ENCODE data around the gene PTGES2. TPM values are rescaled to one million over a fixed set of nuclear protein-coding genes. Genes with fewer than 3 reads are reported as not detected.
"Not testable (repeated sequence)": the region's sequence is repeated elsewhere in the genome, so short reads cannot be mapped to it uniquely, and the experiment has no call there.

PTGES2 gene
- polyA plus RNA-seq, 1 donor = 44.1 TPM

DNA sequence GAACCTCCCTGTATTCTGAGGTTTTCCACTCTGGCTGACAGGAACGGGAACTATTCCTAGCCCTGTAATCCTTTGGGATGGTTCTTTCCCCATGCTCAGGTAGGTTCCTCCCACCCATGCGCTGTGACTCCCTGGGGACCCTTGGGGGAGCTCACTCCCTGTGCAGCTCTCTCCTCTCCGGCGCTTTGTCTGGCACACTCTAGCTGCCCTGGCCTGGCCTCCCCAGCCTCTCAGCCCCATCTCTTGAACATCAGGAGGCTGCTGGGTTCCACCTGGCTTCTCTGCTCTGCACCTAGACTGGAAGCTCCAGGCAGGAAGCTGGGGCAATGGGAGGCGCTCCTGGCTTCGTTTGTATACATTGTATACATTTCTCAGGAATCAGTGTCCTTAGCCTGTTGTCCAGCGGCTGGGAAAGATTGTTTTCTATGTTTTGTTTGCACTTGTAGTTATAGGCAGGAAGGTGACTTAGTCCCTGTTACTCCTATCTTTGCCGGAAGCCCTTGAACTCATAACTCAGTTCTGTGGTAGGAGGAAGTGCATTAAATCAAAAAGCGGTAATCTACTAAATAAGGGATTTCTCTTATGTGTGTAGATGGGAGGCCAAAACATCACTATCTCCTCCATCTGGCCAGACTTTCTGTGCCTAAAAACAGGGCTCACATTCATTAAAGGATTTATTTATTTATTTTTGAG lies 39.1 kb downstream of the PTGES2 start:
- DNase-seq (ENCODE audit: low read depth) = no peak

DNA sequence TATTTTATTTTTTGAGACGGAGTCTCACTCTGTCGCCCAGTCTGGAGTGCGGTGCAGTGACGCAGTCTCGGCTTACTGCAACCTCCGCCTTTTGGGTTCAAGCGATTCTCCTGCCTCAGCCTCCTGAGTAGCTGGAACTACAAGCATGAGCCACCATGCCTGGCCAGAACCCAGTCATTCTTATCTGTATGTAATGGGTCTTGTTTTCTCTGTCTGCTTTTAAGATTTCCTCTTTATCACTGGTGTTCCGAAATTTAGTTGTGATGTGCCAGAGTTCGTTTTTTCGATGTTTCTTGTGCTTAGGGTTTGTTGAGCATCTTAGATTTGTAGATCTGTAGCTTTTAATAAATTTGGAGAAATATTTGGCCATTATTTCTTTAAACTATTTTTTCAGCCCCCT lies 40.3 kb downstream of the PTGES2 start:
- no peak for DNase-seq (ENCODE audit: low read depth)

- no peak for DNase-seq (ENCODE audit: low read depth)
Measured at GRCh38 chr9:128085943-128086342, 41.6 kb downstream of the PTGES2 start.

- DNase-seq (ENCODE audit: low read depth) = no peak
Measured at GRCh38 chr9:128084746-128085145, 42.8 kb downstream of the PTGES2 start.

GRCh38 chr9:128082151-128082550 lies 45.4 kb downstream of the PTGES2 start:
- no peak for DNase-seq (ENCODE audit: low read depth)

GRCh38 chr9:128081056-128081455 lies 46.5 kb downstream of the PTGES2 start:
- no peak for DNase-seq (ENCODE audit: low read depth)

- DNase-seq (ENCODE audit: low read depth) = no peak
Measured at GRCh38 chr9:128080206-128080605, 47.3 kb downstream of the PTGES2 start.

DNA sequence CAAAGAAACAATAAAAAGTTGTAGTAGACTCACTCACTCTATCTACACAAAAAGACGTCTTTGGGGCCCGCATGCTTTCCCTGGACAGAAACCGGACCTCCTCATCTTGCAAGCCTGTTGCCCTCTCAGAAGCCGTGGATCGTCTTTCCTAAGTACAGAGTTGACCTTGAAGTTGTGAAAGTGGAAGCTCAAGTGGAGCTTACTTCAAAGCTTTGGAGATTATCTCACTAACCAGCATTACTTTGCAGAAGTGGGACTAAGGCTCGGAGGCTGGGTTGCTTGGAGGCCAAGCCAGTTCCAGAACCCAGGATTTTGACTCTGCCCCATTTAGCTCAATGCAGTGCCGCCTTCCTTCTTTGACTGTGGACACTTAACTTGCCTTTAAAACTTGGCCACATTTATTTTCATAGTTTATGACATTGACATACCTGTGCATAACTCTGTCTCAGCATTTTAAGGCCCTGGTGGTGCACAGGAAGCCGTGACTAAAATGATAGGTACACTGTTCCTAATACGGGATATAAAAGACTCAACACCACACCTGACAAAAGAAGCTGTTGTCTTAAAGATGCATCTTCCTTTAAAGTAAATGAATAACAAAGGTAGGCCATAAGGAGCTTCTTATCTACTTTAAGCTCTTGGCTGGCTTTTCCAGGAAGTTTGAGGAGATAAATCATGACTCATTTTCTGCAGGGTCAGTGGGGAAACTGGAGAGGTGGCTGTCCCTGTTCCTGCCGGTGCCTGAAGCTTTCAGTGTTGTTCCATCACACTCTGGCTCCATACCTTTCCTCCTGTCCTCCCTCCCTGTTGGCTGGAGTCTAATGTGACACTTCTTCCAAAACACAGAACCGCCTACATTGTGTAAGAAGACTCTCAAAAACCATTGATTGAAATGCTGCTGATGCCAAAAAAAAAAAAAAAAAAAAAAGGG lies 48.8 kb downstream of the PTGES2 start:
- no peak for DNase-seq (ENCODE audit: low read depth)

DNA sequence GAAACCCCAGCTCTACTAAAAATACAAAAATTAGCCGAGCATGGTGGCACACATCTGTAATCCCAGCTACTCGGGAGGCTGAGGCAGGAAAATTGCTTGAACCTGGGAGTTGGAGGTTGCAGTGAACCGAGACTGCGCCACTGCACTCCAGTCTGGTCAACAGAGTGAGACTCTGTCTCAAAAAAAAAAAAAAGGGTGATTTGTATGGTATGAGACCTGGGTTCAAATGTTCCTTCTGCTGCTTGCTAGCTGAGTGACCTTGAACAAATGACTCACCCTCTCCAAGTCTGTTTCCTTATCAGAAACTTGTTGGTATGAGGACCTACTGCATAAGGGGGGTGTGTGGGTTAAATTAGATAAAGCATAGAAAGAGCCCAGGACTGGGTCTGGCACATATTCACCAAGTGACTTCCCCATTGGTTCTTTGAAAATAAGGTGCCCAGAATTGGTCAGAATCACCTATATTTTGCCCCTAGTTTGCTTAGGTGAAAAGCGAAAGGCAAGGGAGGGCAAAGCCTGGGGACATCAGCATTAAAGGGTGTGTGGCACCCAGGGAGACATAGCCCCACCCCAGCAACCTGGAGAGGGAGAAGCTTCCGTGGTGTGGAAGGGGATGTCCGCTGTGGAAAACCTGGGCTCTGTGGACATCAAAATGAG lies 49.6 kb downstream of the PTGES2 start:
- no peak for DNase-seq (ENCODE audit: low read depth)

GRCh38 chr9:128073253-128073886 lies 54.2 kb downstream of the PTGES2 start:
- no peak for DNase-seq (ENCODE audit: low read depth)

GRCh38 chr9:128072144-128073021 lies 55.1 kb downstream of the PTGES2 start:
- no peak for DNase-seq (ENCODE audit: low read depth)

DNA sequence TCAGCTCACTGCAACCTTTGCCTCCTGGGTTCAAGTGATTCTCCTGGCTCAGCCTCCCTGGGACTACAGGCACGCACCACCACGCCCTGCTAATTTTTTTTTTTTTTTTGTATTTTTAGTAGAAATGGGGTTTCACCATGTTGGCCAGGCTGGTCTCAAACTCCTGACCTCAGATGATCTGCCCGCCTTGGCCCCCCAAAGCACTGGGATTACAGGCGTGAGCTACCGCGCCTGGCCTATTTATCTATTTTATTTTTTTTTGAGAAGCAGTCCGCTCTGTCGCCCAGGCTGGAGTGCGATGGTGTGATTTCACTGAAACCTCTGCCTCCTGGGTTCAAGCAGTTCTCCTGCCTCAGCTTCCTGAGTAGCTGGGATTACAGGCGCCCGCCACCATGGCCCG lies 56.1 kb downstream of the PTGES2 start:
- not testable (repeated sequence) for DNase-seq (ENCODE audit: low read depth)

DNA sequence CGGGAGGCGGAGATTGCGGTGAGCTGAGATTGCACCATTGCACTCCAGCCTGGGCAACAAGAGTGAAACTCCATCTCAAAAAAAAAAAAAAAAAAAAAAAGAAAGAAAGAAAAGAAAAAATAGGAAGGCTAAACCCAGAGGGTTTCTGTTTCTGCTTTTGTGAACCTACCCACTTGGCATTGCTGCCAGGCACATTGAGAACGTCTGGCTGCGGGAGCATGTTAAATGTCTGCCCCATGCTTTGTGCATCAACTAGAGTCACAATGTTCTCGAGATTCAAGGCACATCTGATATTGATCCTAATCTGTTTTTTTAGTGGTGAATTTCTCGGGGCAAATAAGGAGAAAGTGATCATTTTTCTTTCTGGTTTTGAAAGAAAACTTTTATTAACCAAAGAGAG lies 56.7 kb downstream of the PTGES2 start:
- DNase-seq (ENCODE audit: low read depth) = no peak

Other genes with a start within 250 kb of the PTGES2 start
- 53.3 TPM for gene ST6GALNAC6, start 228.1 kb downstream of the PTGES2 start, polyA plus RNA-seq (ENCODE audit: insufficient read length)
- 48.9 TPM for gene ST6GALNAC4, start 210.7 kb downstream of the PTGES2 start, polyA plus RNA-seq (ENCODE audit: insufficient read length)
- gene PIP5KL1, start 197.0 kb downstream of the PTGES2 start, polyA plus RNA-seq (ENCODE audit: insufficient read length) = 5.3 TPM
- 19.8 TPM for gene DPM2, start 189.9 kb downstream of the PTGES2 start, polyA plus RNA-seq (ENCODE audit: insufficient read length)
- gene EEIG1, start 146.7 kb downstream of the PTGES2 start, polyA plus RNA-seq (ENCODE audit: insufficient read length) = 19.2 TPM
- 7.4 TPM for gene NAIF1, start 60.4 kb downstream of the PTGES2 start, polyA plus RNA-seq (ENCODE audit: insufficient read length)
- gene SLC25A25, start 59.5 kb downstream of the PTGES2 start, polyA plus RNA-seq (ENCODE audit: insufficient read length) = 10.8 TPM
- gene LCN2, start 21.7 kb upstream of the PTGES2 start, polyA plus RNA-seq (ENCODE audit: insufficient read length) = 1.1 TPM
- 28.3 TPM for gene BBLN, start 32.5 kb upstream of the PTGES2 start, polyA plus RNA-seq (ENCODE audit: insufficient read length)
- 101 TPM for gene CIZ1, start 63.8 kb upstream of the PTGES2 start, polyA plus RNA-seq (ENCODE audit: insufficient read length)
- 53.3 TPM for gene DNM1, start 75.7 kb upstream of the PTGES2 start, polyA plus RNA-seq (ENCODE audit: insufficient read length)
- gene GOLGA2, start 148.3 kb upstream of the PTGES2 start, polyA plus RNA-seq (ENCODE audit: insufficient read length) = 93.2 TPM
- gene SWI5, start 148.5 kb upstream of the PTGES2 start, polyA plus RNA-seq (ENCODE audit: insufficient read length) = 20.3 TPM
- 22.0 TPM for gene TRUB2, start 194.7 kb upstream of the PTGES2 start, polyA plus RNA-seq (ENCODE audit: insufficient read length)
- gene COQ4, start 195.1 kb upstream of the PTGES2 start, polyA plus RNA-seq (ENCODE audit: insufficient read length) = 31.6 TPM
- 11.9 TPM for gene SLC27A4, start 212.8 kb upstream of the PTGES2 start, polyA plus RNA-seq (ENCODE audit: insufficient read length)
- gene URM1, start 243.6 kb upstream of the PTGES2 start, polyA plus RNA-seq (ENCODE audit: insufficient read length) = 60.7 TPM

Data from forelimb muscle (tissue), 1 donor.